Stimulated activated CD4-positive, alpha-beta T cell treated with anti-CD3 and anti-CD28 coated beads, Interleukin-15, amount 100 ng/mL, for 24 hours (primary cell): ENCODE results near the gene PBX2.
"Not testable (repeated sequence)": the region's sequence is repeated elsewhere in the genome, so short reads cannot be mapped to it uniquely, and the experiment has no call there.

ENCODE experiments used
- DNase-seq: peaks from one replicate; pipeline ENCODE4 v3.0.0-alpha.2; 2020

Gene PBX2

DNA sequence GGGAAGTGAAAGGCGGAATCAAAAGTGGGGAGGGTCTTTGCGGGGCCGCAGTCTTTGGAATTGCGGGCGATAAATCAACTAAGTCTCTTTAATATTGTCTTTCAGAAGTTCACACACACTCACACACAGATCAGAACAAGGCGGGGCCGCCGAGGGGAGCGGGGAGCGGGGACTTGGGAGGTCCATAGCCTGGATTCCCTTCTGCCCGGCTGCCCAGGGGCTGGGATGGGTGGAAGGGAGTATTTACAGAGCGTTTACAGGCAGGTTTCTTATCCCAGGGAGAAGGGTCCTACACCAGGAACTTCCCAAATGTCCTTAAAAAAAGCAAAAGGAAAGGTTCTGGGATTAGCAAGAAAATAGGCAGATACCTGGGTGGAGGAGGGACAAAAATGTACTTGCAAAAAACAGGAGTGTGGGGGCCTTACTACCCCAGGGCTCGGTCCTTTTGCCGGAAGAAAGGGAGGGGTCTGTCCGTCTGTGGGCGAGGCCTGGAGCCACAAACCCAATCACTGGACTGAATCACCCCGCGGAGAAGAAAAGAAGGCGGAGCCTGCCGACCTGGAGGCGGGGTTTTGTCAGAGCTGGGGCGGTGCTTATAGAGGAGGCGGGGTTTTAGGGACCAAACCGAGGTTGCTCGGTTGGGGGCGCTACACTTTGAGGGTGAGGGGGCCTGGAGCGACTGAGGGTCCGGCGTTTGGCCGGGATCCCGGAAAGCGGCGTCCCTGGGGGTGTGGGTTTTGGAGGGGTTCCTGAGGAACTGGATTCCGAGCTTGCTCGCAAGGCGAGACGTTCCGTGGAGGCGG lies 41.5 kb downstream of the PBX2 start:
- peak; percentile 77 for DNase-seq

- DNase-seq: no peak
Observed at GRCh38 chr6:32147401-32148132, 42.4 kb downstream of the PBX2 start.

DNA sequence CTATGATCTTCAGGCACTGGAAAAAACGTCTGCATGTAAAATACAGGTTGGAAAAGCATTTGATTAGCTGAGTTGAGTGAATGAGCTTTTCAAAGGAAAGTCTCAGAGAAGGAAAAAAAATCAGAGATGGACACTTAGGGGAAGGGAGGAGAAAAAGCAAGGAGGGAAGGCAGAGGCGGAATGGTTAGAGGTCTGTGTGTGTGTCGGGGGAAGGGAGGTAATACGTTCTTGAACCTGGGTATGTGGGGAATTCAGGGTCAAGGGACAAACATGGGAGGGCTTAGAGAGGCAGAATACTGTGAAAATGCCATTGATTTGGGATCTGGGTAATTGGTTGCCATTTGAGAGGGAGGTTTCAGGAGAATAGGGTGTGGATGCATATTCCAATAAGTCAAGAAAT lies 43.3 kb downstream of the PBX2 start:
- no peak for DNase-seq

DNA sequence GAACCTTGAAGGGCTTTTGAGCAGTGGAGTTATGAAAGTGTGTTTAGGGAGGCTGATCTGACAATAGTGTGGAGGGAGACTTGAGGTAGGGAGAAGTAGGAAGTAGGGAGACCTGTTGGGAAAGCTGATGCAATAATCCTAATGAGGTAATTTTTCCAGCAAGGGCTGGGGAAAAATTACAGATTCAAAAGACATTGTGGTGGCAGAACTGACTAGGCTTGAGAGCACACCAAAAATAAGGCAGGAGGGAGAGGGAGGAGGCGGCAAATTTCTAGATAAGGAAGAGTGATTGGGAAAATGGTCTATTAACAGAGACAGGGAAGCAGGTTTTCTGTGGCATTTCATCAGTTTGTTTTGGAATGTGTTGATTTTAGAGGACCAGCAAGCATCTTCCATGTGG lies 43.7 kb downstream of the PBX2 start:
- DNase-seq: no peak

- DNase-seq: not testable (repeated sequence)
Observed at GRCh38 chr6:32144238-32144637, 45.8 kb downstream of the PBX2 start.

- no peak for DNase-seq
Observed at GRCh38 chr6:32140420-32141046, 49.5 kb downstream of the PBX2 start.

- DNase-seq: no peak
Observed at GRCh38 chr6:32139590-32139989, 50.4 kb downstream of the PBX2 start.

DNA sequence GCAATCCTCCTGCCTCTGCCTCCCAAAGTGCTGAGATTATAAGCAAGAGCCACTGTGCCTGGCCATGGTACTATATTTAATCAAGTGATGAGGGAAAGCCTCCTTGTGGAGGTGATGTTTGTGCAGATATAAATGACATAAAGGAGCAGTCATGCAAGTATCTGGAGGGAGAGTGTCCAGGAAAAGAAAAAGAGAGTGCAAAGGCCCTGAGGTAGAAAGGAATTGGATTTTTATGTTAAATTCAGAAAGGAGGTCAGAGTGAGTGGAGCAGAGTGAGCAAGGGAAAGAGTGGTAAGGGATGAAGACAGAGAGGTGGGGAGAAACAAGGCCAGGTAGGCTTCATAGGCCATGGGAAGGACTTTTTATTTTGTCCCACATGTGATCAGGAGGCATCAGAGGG lies 52.5 kb downstream of the PBX2 start:
- DNase-seq: no peak
